Measurements from ENCODE around the gene TSEN15.

TSEN15 gene

DNA sequence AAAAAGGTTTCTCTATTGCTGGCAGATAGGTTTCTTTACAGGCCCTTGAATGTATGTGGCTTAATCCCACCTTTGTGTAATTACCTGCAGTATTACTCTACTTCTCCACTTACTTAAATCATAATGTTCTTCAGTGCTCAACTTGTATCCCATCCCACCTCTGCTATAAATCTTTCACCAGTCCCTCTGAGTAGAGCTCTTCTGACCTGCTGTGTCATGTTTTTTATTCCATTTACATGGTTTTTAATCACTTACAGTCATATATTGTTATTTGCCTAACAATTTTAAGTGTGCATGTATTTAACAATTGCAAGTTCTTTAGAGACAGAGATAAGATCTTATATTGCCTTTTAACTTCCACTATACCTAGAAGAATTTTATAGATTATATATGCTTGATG lies 2.4 kb downstream of the TSEN15 start:
- Histone ChIP-seq H3K36me3 (ENCODE audit: insufficient read depth, low read length) (peaks cover 9% of the 10 kb centered on the region), H3K79me2 (ENCODE audit: control insufficient read depth, insufficient read depth, low read length, unreplicated experiment) (peaks cover 33% of the 10 kb centered on the region), H3K27ac (ENCODE audit: low read depth, low read length) (no peak overlapping the region), H3K4me3 (ENCODE audit: low read depth, low read length) (0 out of 2 replicates have a peak overlapping the region, but pooled peaks have one; percentile 91), H2AFZ (ENCODE audit: low read length, unreplicated experiment) (no peak overlapping the region), H3K4me1 (ENCODE audit: control insufficient read depth, insufficient read depth, low read length, unreplicated experiment) (peaks cover 35% of the 10 kb centered on the region), H3K27me3 (ENCODE audit: insufficient read depth, low read length) (no peaks in the 10 kb centered on the region)

DNA sequence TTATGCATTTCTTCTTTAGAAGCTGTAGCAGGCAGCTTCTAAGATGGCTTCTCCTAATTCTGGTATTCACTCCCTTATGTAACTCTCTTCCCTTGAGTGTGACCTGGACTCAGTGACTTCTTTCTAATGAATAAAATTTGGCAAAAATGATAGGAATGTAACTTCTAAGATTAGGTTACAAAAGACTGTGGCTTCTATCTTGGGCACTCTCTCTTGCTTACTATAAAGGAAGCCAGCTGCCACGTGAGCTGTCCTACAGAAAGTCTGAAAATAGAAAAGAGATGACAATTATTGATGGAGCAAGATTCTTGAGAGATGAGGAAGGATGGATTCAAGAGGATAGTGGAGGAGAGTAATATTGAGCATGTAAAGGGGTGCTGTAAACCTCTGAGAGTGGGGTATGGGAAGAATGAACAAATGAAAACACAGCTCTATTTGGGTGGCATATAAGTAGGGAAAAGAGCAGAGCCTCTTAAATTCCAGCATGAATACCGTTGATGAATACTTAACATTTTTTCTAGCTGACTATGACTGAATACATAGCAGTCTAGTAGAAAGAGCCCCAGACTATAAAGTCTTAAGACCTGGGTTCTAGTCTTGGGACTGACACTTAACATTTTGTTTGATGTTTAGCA lies 5.5 kb downstream of the TSEN15 start:
- peak overlapping the region; percentile 33 for H2AFZ ChIP-seq (ENCODE audit: low read length, unreplicated experiment)
- H3K4me3 ChIP-seq (ENCODE audit: low read depth, low read length): peak overlapping the region; percentile 42
- peaks cover 24% of the 10 kb centered on the region for H3K36me3 ChIP-seq (ENCODE audit: insufficient read depth, low read length)
- peaks cover 41% of the 10 kb centered on the region for H3K4me1 ChIP-seq (ENCODE audit: control insufficient read depth, insufficient read depth, low read length, unreplicated experiment)
- peak overlapping the region; percentile 85 for H3K27ac ChIP-seq (ENCODE audit: low read depth, low read length)
- peaks cover 46% of the 10 kb centered on the region for H3K79me2 ChIP-seq (ENCODE audit: control insufficient read depth, insufficient read depth, low read length, unreplicated experiment)
- H3K27me3 ChIP-seq (ENCODE audit: insufficient read depth, low read length): no peaks in the 10 kb centered on the region

DNA sequence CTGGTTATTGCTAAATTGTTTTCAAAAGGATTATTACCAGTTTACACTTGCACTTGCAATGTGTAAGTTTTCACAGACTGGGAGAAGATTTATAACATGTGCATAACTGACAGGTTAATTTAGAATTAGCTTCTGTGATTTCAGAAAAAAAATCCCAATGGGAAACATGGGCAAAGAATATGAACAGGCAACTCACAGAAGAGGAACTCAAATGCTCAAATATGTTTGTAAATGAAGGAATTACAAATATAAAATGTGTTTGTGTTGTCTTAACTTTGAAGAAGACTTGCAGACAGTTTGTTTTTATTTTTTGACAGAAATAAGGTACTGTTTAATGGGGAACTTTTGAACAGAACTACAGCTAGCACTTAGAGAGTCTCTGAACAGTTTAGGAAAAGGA lies 8.4 kb downstream of the TSEN15 start:
- peaks cover 46% of the 10 kb centered on the region for H3K4me1 ChIP-seq (ENCODE audit: control insufficient read depth, insufficient read depth, low read length, unreplicated experiment)
- no peak overlapping the region for H2AFZ ChIP-seq (ENCODE audit: low read length, unreplicated experiment)
- H3K27ac ChIP-seq (ENCODE audit: low read depth, low read length): no peak overlapping the region
- H3K4me3 ChIP-seq (ENCODE audit: low read depth, low read length): no peak overlapping the region
- peaks cover 26% of the 10 kb centered on the region for H3K36me3 ChIP-seq (ENCODE audit: insufficient read depth, low read length)
- peaks cover 28% of the 10 kb centered on the region for H3K79me2 ChIP-seq (ENCODE audit: control insufficient read depth, insufficient read depth, low read length, unreplicated experiment)
- H3K27me3 ChIP-seq (ENCODE audit: insufficient read depth, low read length): no peaks in the 10 kb centered on the region

DNA sequence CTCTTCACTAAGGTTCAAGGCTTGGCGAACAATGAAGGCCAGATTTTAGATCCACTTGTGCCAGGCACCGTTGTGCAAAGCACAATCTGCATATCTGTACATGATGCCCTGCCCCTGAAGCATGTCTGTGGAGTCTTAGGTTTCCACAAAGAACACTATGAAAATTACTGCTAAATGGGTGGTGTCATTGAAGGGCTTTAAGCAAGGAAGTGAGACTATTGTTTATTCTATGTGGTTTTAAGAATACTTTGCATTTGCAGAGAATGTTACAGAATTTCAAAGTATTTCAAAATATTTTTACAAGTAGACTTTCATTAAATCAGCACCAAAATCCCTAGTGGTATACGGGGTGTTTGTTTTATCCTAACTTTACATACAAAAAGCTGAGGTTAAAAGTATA lies 8.8 kb downstream of the TSEN15 start:
- H2AFZ ChIP-seq (ENCODE audit: low read length, unreplicated experiment): no peak overlapping the region
- H3K4me1 ChIP-seq (ENCODE audit: control insufficient read depth, insufficient read depth, low read length, unreplicated experiment): peaks cover 46% of the 10 kb centered on the region
- H3K27me3 ChIP-seq (ENCODE audit: insufficient read depth, low read length): no peaks in the 10 kb centered on the region
- peak overlapping the region; percentile 8; the same call in 1 of the 2 replicates for H3K27ac ChIP-seq (ENCODE audit: low read depth, low read length)
- peaks cover 28% of the 10 kb centered on the region for H3K79me2 ChIP-seq (ENCODE audit: control insufficient read depth, insufficient read depth, low read length, unreplicated experiment)
- H3K4me3 ChIP-seq (ENCODE audit: low read depth, low read length): no peak overlapping the region
- peaks cover 26% of the 10 kb centered on the region for H3K36me3 ChIP-seq (ENCODE audit: insufficient read depth, low read length)

DNA sequence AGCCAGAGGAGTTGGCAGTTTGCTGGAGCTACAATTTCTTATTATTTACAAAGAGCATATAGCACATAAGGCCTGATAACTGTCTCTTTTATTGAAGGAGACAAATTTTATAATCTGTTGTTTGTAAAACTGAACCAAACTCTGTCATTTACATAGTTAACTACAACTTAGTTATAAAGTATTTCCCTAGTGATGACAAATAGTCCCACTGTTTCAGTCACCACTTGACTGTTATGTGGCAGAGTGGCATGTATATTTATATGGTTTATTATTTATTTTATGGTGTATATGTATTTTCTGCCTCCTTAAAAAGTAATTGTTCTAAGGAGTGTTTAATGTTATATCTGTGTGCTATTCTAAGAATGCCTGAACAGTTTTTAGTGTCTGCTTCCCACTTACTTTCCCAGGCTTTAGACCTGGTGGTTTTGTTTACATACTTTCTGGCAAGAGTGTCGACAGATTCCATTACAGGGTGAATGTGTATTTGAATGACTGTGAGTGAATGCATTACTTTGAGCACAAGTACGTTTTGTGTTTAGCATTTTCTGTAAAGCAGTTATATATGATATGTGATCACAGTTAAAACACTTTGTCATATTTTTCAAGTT lies 10.0 kb downstream of the TSEN15 start:
- Histone ChIP-seq H2AFZ (ENCODE audit: low read length, unreplicated experiment) (no peak overlapping the region), H3K27ac (ENCODE audit: low read depth, low read length) (peak overlapping the region; percentile 8; the same call in 1 of the 2 replicates), H3K4me3 (ENCODE audit: low read depth, low read length) (peak overlapping the region; percentile 2; the same call in 1 of the 2 replicates), H3K4me1 (ENCODE audit: control insufficient read depth, insufficient read depth, low read length, unreplicated experiment) (peaks cover 44% of the 10 kb centered on the region), H3K27me3 (ENCODE audit: insufficient read depth, low read length) (no peaks in the 10 kb centered on the region), H3K79me2 (ENCODE audit: control insufficient read depth, insufficient read depth, low read length, unreplicated experiment) (peaks cover 32% of the 10 kb centered on the region), H3K36me3 (ENCODE audit: insufficient read depth, low read length) (peaks cover 27% of the 10 kb centered on the region)

DNA sequence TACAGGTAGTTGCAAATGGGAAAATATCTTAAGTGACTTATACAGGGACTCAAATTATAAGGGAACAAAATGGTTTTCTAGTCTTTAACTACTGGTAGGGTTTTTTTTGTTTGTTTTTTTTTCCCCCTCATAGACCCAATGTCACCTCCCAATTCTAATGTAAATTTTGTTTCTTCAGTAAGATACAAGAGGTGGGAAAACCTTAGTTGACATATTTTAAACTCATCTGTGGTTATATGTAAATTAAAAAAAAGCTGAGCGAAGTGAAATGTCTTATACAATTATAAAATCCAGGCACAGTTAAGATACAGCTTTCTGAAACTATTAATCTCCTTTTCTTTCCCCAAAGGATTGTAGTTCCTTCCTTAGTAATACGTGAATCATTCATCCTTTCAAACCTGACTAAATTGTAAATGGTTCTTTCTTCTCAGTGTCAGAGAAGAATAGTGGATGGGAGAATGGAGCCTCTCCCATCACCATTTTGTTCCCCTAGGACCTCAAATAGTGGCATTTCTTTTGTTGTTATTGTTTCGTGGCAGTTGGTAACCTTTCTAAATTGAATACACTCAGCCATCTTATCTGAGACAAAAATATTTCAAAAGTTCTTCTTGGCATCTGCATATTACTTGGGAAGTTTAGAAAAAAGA lies 11.2 kb downstream of the TSEN15 start:
- Histone ChIP-seq H3K79me2 (ENCODE audit: control insufficient read depth, insufficient read depth, low read length, unreplicated experiment) (peaks cover 32% of the 10 kb centered on the region), H3K4me3 (ENCODE audit: low read depth, low read length) (no peak overlapping the region), H3K36me3 (ENCODE audit: insufficient read depth, low read length) (peaks cover 27% of the 10 kb centered on the region), H3K4me1 (ENCODE audit: control insufficient read depth, insufficient read depth, low read length, unreplicated experiment) (peaks cover 32% of the 10 kb centered on the region), H3K27ac (ENCODE audit: low read depth, low read length) (peak overlapping the region; percentile 10; the same call in 1 of the 2 replicates), H3K27me3 (ENCODE audit: insufficient read depth, low read length) (no peaks in the 10 kb centered on the region), H2AFZ (ENCODE audit: low read length, unreplicated experiment) (no peak overlapping the region)

DNA sequence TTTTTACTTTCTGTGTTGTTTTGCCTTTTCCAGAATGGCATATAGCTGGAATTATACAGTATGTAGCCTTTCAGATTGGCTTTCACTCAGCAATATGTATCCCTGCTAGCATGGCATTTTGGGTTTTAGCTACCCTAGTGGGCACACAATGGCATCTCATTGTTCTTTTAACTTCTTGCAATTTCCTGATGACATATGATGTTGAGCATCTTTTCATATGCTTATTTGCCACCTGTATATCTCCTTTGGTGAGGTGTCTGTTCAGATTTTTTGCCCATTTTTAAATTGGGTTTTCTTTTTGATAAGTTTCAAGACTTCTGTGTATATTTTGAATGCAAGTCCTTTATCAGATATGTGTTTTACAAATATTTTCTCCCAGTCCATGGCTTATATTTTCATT lies 14.0 kb downstream of the TSEN15 start:
- no peak overlapping the region for H3K27ac ChIP-seq (ENCODE audit: low read depth, low read length)
- peaks cover 36% of the 10 kb centered on the region for H3K4me1 ChIP-seq (ENCODE audit: control insufficient read depth, insufficient read depth, low read length, unreplicated experiment)
- H3K36me3 ChIP-seq (ENCODE audit: insufficient read depth, low read length): peaks cover 12% of the 10 kb centered on the region; the same call in 1 of the 2 replicates
- H3K4me3 ChIP-seq (ENCODE audit: low read depth, low read length): no peak overlapping the region
- peaks cover 20% of the 10 kb centered on the region for H3K79me2 ChIP-seq (ENCODE audit: control insufficient read depth, insufficient read depth, low read length, unreplicated experiment)
- H3K27me3 ChIP-seq (ENCODE audit: insufficient read depth, low read length): no peaks in the 10 kb centered on the region
- no peak overlapping the region for H2AFZ ChIP-seq (ENCODE audit: low read length, unreplicated experiment)

DNA sequence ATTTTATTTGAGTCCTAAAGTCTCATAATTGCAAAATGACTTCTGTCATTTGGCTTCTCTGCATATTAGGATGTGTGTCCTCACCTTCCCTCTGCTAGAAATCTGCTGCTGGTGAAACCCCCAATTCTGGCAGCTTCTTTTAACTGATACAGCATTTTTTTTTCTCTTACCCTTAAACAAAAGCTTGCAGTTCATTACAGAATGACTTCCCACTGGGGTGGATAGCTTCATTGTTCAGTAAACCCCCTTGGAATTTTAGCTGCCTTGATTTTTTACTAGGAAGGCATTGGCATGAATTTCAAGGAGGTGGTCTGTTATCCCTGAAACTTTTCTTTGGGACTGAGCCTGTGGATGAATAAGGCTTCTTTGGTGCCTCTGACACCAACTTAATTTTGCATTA lies 16.8 kb downstream of the TSEN15 start:
- H3K27ac ChIP-seq (ENCODE audit: low read depth, low read length): no peak overlapping the region
- peaks cover 7% of the 10 kb centered on the region for H3K79me2 ChIP-seq (ENCODE audit: control insufficient read depth, insufficient read depth, low read length, unreplicated experiment)
- H3K27me3 ChIP-seq (ENCODE audit: insufficient read depth, low read length): no peaks in the 10 kb centered on the region
- no peak overlapping the region for H3K4me3 ChIP-seq (ENCODE audit: low read depth, low read length)
- H3K4me1 ChIP-seq (ENCODE audit: control insufficient read depth, insufficient read depth, low read length, unreplicated experiment): peaks cover 10% of the 10 kb centered on the region
- peaks cover 12% of the 10 kb centered on the region; the same call in 1 of the 2 replicates for H3K36me3 ChIP-seq (ENCODE audit: insufficient read depth, low read length)
- no peak overlapping the region for H2AFZ ChIP-seq (ENCODE audit: low read length, unreplicated experiment)

DNA sequence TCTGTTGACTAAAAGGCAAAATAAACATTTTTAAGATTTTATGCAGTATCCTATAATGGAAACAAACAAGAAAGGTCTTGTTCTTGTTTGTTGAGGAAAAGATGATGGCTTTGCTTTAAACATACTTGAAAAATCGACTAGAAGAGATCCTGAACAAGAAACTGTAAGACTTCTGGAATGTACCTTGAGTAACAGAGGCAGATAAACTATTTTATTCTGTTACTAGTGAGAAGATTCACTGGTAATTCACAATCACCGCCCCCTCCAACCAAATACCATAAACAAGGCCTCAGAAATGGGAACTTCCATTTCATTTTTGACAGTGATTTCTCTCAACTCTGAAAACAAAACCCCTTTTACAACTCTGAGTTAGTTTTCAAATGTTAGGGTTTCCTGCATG lies 18.1 kb downstream of the TSEN15 start:
- no peak overlapping the region for H2AFZ ChIP-seq (ENCODE audit: low read length, unreplicated experiment)
- no peak overlapping the region for H3K27ac ChIP-seq (ENCODE audit: low read depth, low read length)
- H3K79me2 ChIP-seq (ENCODE audit: control insufficient read depth, insufficient read depth, low read length, unreplicated experiment): peaks cover 4% of the 10 kb centered on the region
- no peak overlapping the region for H3K4me3 ChIP-seq (ENCODE audit: low read depth, low read length)
- no peaks in the 10 kb centered on the region for H3K27me3 ChIP-seq (ENCODE audit: insufficient read depth, low read length)
- H3K4me1 ChIP-seq (ENCODE audit: control insufficient read depth, insufficient read depth, low read length, unreplicated experiment): peaks cover 9% of the 10 kb centered on the region
- H3K36me3 ChIP-seq (ENCODE audit: insufficient read depth, low read length): peaks cover 9% of the 10 kb centered on the region; the same call in 1 of the 2 replicates

DNA sequence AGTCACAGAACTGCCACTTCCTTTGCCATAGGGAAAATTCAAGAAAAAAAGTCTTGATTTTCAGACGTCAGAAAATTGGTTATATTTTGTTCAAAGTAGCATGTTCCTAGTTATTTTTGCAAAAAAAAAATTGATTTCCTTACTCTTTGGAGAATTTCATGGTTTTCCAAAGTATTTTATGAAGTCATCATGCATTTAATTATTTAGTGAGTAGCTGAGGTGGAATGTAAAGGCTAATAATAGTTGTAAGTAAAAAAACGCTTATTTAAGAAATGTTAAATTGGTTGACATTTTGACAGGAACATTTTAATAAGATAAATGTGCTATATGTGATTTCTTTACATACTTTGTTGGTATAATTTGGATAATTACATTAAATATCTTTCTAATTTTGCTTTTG lies 20.8 kb downstream of the TSEN15 start:
- Histone ChIP-seq H3K27me3 (ENCODE audit: insufficient read depth, low read length) (no peaks in the 10 kb centered on the region), H3K27ac (ENCODE audit: low read depth, low read length) (no peak overlapping the region), H3K79me2 (ENCODE audit: control insufficient read depth, insufficient read depth, low read length, unreplicated experiment) (no peaks in the 10 kb centered on the region), H2AFZ (ENCODE audit: low read length, unreplicated experiment) (no peak overlapping the region), H3K4me1 (ENCODE audit: control insufficient read depth, insufficient read depth, low read length, unreplicated experiment) (peaks cover 9% of the 10 kb centered on the region), H3K36me3 (ENCODE audit: insufficient read depth, low read length) (peaks cover 4% of the 10 kb centered on the region; the same call in 1 of the 2 replicates), H3K4me3 (ENCODE audit: low read depth, low read length) (no peak overlapping the region)

Data from ACC112 (cell line).